WI38 (cell line): Measurements from ENCODE around the gene SHISA9.

ENCODE experiments used
- H3K4me3 ChIP-seq: 2 replicates; pipeline ENCODE4 v1.5.1; 2011; ENCODE audit warnings: low read depth, mild to moderate bottlenecking, control low read depth, low read length
- TF ChIP-seq, protein P1 (sequence below): IDR thresholded peaks from 2 replicates; pipeline ENCODE4 v1.5.1; 2012; ENCODE audit warnings: low read depth, mild to moderate bottlenecking, control low read depth, low read length

The SHISA9 gene

DNA sequence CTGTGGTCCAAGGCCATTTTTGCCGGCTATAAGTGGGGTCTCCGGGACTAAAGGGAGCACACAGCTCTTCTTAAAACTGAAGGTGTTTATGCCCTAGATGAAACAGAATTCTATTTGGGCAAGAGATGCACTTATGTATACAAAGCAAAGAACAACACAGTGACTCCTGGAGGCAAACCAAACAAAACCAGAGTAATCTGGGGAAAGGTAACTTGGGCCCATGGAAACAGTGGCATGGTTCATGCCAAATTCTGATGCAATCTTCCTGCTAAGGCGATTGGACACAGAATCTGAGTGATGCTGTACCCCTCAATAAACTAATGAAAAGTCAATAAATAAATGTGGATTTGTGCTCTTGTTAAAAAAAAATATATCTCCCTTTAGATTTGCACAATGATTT is 20.2 kb upstream of the SHISA9 start:
- no peak overlapping the region for H3K4me3 ChIP-seq
- TF ChIP-seq, protein P1, sequence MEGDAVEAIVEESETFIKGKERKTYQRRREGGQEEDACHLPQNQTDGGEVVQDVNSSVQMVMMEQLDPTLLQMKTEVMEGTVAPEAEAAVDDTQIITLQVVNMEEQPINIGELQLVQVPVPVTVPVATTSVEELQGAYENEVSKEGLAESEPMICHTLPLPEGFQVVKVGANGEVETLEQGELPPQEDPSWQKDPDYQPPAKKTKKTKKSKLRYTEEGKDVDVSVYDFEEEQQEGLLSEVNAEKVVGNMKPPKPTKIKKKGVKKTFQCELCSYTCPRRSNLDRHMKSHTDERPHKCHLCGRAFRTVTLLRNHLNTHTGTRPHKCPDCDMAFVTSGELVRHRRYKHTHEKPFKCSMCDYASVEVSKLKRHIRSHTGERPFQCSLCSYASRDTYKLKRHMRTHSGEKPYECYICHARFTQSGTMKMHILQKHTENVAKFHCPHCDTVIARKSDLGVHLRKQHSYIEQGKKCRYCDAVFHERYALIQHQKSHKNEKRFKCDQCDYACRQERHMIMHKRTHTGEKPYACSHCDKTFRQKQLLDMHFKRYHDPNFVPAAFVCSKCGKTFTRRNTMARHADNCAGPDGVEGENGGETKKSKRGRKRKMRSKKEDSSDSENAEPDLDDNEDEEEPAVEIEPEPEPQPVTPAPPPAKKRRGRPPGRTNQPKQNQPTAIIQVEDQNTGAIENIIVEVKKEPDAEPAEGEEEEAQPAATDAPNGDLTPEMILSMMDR, result no peak

DNA sequence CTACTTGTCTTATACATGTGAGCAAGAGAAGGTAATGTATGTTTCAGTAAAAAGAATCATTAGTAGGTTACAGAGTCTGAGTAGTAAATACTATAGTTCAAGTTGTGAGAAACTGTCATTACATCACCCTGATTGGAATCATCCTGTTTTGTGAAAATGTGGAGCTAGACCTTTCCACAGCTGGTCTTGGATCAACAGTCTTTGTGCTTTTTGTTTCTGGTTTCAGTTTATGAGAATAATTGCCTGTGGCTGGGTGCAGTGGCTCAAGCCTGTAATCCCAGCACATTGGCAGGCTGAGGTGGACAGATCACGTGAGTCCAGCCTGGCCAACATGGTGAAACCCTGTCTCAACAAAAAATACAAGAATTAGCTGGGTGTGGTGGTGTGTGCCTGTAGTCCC is 19.7 kb upstream of the SHISA9 start:
- TF ChIP-seq, protein P1, result no peak
- H3K4me3 ChIP-seq, result no peak overlapping the region

DNA sequence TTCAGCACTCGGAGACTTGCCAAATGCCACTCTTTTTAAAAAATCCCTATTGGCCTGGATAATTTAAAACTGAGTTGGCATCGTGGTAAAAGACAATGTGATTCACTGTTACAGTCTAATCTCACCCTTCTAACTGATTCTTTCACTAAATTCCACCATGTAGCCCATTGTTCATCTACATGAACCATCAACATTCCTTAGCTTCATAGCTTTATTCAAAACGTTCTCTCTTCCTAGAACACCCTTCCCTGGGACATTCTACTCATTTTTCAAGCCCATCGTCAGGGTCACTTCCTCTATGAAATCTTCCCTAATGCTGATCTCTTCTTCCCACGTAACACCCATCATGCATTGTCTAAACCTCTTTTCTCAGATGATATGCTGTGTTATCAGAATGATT is 15.7 kb upstream of the SHISA9 start:
- no peak overlapping the region for H3K4me3 ChIP-seq
- TF ChIP-seq, protein P1, result no peak

DNA sequence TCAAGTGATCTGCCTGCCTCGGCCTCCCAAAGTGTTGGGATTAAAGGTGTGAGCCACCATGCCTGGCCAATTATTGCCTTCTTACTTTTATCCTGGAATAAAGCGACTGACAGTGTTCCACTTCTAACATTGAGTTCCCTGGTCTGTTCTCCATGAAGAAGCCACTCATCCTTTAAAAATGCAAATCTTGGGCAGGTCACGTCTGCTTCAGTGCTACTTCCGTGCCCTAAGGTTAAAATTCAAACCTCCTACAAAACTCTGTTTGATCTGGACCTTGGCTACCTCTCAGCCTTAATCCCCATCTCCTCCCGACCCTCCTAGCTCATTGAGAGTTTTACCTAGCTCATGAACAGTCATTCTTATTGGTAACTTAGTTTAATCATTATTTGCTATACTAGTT is 9.6 kb upstream of the SHISA9 start:
- no peak overlapping the region for H3K4me3 ChIP-seq
- TF ChIP-seq, protein P1, result no peak

DNA sequence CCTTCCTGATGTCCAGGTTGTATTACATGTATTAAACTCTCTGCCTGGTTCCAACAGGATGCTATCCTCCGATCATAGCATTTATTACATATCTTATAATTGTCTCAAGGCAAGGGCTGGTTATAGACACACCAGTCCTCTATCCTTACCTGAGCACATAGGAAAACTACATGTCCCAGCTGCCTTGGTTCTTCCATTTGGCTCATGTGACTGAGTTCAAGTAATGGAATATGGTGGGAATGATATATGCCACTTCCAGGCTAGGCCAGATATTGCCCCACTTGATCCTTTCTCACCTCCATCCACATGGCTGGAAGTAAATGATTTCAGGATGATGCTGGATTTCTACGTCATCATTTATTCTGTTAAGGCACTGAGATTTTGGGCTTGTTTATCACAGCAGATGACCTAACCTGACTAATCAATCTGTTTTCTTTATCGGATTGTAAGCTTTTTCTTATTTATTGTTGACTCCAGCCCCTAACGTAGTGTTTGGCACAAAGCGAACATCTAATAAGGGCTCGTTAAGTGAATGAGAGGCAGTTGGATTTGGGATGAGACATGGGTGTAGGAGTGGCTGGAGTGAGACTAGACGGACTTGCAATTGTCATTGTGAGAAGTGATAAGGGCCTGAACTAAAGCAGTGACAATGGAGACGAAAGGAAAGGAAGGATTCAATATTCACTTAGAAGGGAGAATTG is 8.2 kb upstream of the SHISA9 start:
- TF ChIP-seq, protein P1, result no peak

DNA sequence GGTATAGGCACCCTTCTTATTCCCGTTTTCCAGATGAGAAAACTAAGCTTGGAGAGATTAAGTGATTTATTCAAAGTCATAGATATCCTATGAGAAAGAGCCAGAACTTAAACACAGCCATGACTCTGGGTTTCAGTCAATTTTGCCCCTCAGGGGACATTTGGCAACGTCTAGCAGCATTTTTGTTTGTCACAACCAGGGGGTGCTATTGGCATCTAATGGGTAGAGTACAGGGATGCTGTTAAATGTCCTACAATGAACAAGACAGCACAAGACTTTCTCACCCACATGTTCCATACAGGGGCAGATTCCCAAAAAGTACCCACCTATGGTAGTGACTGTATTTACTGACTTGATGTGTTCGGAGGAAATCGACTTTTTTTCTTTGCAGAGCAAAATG is 4.8 kb upstream of the SHISA9 start:
- TF ChIP-seq, protein P1, result 0 out of 2 replicates have a peak, but pooled peaks have one; percentile 5
- no peak overlapping the region for H3K4me3 ChIP-seq

More for the DNA sequence above, 8.2 kb upstream of the SHISA9 start:
- H3K4me3 ChIP-seq, result no peak overlapping the region

DNA sequence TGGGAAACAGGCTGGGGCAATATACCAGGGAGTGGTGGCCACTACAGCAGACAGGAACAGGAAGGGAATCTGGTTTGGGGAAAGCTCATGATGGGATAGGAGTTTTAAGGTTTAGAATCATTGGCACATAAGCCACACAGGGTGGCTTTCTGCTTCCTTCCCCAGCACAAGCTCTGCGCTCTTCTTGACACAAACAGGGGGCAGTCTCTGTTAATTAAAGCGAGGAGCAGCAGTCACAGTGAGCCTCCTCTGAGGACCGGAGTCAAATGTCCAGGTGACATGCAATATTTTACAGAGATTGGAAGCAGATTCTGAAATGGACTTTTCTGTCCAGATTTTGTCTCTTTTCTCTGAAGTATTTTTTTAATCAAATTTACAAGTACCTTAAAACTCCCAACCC is 2.8 kb upstream of the SHISA9 start:
- TF ChIP-seq, protein P1, result no peak
- H3K4me3 ChIP-seq, result no peak overlapping the region
